ENCODE data around the gene GSK3A.
"Not testable (repeated sequence)": the region's sequence is repeated elsewhere in the genome, so short reads cannot be mapped to it uniquely, and the experiment has no call there.

- TF ChIP-seq CTCF (conservative IDR thresholded peaks at IDR 0.05; ENCODE audit: low read depth in 2 of 2); POLR2AphosphoS5 (IDR thresholded peaks at IDR 0.05; ENCODE audit: low read depth); EZH2 (IDR thresholded peaks at IDR 0.05; ENCODE audit: low read depth, unreplicated experiment); CREB1 (CRISPR knock-in tag; IDR thresholded peaks at IDR 0.05; ENCODE audit: low read depth): not testable (repeated sequence)
- TF ChIP-seq, protein P1, sequence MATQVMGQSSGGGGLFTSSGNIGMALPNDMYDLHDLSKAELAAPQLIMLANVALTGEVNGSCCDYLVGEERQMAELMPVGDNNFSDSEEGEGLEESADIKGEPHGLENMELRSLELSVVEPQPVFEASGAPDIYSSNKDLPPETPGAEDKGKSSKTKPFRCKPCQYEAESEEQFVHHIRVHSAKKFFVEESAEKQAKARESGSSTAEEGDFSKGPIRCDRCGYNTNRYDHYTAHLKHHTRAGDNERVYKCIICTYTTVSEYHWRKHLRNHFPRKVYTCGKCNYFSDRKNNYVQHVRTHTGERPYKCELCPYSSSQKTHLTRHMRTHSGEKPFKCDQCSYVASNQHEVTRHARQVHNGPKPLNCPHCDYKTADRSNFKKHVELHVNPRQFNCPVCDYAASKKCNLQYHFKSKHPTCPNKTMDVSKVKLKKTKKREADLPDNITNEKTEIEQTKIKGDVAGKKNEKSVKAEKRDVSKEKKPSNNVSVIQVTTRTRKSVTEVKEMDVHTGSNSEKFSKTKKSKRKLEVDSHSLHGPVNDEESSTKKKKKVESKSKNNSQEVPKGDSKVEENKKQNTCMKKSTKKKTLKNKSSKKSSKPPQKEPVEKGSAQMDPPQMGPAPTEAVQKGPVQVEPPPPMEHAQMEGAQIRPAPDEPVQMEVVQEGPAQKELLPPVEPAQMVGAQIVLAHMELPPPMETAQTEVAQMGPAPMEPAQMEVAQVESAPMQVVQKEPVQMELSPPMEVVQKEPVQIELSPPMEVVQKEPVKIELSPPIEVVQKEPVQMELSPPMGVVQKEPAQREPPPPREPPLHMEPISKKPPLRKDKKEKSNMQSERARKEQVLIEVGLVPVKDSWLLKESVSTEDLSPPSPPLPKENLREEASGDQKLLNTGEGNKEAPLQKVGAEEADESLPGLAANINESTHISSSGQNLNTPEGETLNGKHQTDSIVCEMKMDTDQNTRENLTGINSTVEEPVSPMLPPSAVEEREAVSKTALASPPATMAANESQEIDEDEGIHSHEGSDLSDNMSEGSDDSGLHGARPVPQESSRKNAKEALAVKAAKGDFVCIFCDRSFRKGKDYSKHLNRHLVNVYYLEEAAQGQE (IDR thresholded peaks at IDR 0.05; ENCODE audit: unreplicated experiment) = not testable (repeated sequence)
- TF ChIP-seq, protein P2, sequence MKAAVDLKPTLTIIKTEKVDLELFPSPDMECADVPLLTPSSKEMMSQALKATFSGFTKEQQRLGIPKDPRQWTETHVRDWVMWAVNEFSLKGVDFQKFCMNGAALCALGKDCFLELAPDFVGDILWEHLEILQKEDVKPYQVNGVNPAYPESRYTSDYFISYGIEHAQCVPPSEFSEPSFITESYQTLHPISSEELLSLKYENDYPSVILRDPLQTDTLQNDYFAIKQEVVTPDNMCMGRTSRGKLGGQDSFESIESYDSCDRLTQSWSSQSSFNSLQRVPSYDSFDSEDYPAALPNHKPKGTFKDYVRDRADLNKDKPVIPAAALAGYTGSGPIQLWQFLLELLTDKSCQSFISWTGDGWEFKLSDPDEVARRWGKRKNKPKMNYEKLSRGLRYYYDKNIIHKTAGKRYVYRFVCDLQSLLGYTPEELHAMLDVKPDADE (IDR thresholded peaks at IDR 0.05) = not testable (repeated sequence)
Measured at GRCh38 chr19:42266105-42266504, 23.7 kb upstream of the GSK3A start.
